ENCODE results near the gene EXOC6. TPM values are rescaled to one million over a fixed set of nuclear protein-coding genes. Genes with fewer than 3 reads are reported as not detected.
"Not testable (repeated sequence)": the region's sequence is repeated elsewhere in the genome, so short reads cannot be mapped to it uniquely, and the experiment has no call there.

Gene EXOC6
- polyA plus RNA-seq, 1 donor from 2014 or later, result 26.3 TPM

DNA sequence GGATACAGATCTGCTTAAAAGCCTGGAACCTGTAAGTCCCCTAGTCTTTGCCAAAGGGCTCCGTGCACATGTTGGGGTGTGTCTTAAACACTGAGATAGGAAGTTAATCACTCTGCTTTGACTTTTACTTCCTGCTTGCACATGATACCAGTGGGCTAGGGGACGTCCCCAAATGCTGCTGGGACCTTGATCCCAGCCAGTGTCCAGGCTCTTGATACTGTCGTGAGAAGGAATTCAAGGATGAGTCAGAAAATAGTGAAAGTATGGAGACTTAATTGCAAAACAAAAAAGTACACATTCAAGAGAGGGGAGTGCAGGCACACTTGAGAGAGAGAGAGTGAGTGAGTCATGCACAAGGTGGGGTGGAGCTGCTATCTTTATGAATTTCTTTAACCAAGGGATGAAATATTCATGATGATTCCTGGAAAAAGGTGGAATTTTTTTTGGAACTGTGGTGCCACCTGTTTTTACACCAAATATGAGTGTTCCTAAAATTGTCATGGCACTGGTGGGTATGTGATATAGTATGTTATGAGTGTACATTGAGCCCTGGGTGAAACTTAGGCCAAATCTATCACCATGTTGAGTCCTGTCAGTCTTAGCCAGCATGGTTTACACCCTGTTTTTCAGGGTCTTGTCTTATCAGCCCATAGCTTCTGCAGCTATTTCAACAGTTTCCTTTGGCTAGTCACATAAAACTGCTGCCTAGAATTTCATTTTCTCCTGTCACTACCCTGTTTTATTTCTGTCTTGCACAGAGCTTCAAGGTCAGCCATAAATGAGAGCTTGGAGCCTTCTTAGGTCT, 123.9 kb downstream of the EXOC6 start:
- no peak overlapping the region for H2AFZ ChIP-seq (ENCODE audit: low read depth, low read length)
- H3K9ac ChIP-seq (ENCODE audit: low read length), result no peak overlapping the region
- H3K27ac ChIP-seq (ENCODE audit: low read length), result no peak overlapping the region
- H3K4me2 ChIP-seq (ENCODE audit: low read length), result no peak overlapping the region
- no peaks in the 10 kb centered on the region for H3K9me3 ChIP-seq (ENCODE audit: low read length)
- H3K27me3 ChIP-seq (ENCODE audit: insufficient read depth, low read depth, low read length), result no peaks in the 10 kb centered on the region
- TF ChIP-seq TAF1 (IDR thresholded peaks at IDR 0.05; ENCODE audit: low read depth) (no peak), RAD21 (conservative IDR thresholded peaks at IDR 0.05) (no peak), POLR2AphosphoS5 (IDR thresholded peaks at IDR 0.05) (no peak), EP300 (conservative IDR thresholded peaks at IDR 0.05; ENCODE audit: poor library complexity, severe bottlenecking) (no peak), SMC3 (conservative IDR thresholded peaks at IDR 0.05; ENCODE audit: poor library complexity) (no peak), EZH2 (IDR thresholded peaks at IDR 0.05; ENCODE audit: borderline replicate concordance, insufficient read depth, low read length, poor library complexity, severe bottlenecking) (no peak)
- TF ChIP-seq, protein P1, sequence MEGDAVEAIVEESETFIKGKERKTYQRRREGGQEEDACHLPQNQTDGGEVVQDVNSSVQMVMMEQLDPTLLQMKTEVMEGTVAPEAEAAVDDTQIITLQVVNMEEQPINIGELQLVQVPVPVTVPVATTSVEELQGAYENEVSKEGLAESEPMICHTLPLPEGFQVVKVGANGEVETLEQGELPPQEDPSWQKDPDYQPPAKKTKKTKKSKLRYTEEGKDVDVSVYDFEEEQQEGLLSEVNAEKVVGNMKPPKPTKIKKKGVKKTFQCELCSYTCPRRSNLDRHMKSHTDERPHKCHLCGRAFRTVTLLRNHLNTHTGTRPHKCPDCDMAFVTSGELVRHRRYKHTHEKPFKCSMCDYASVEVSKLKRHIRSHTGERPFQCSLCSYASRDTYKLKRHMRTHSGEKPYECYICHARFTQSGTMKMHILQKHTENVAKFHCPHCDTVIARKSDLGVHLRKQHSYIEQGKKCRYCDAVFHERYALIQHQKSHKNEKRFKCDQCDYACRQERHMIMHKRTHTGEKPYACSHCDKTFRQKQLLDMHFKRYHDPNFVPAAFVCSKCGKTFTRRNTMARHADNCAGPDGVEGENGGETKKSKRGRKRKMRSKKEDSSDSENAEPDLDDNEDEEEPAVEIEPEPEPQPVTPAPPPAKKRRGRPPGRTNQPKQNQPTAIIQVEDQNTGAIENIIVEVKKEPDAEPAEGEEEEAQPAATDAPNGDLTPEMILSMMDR (IDR thresholded peaks at IDR 0.05; ENCODE audit: poor library complexity, severe bottlenecking), result no peak
- H3K36me3 ChIP-seq (ENCODE audit: insufficient read depth, low read length), result peaks cover 6% of the 10 kb centered on the region
- no peaks in the 10 kb centered on the region for H3K9me2 ChIP-seq (ENCODE audit: insufficient read depth, low read length)
- no peaks in the 10 kb centered on the region for H3K79me2 ChIP-seq (replicated peaks; ENCODE audit: insufficient read depth, low read length)
- H4K20me1 ChIP-seq (ENCODE audit: insufficient read depth), result no peaks in the 10 kb centered on the region
- no peak overlapping the region for H3K4me3 ChIP-seq (ENCODE audit: low read length)
- H3F3A ChIP-seq (ENCODE audit: insufficient read depth, low read length, poor library complexity, severe bottlenecking), result no peaks in the 10 kb centered on the region

DNA sequence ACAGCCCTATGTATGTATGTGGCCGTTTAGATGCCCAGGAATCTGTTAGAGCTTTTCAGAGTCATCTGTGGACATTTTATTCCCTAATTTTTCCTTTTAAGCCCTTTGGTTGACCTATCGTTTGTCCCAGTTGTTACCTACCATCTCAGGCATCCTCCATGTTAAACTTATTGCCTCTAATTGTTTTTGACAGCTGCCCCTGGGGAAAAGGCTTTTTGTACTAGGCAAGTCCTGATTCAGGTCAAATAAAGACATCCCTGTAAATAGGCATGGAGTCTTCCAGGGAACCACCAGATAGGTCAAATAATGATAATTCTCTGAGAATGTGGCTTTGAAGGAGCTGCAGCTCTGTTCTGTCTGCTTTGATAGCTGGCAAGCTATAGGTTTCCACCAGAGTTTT, 124.6 kb downstream of the EXOC6 start:
- Histone ChIP-seq H3K9me2 (ENCODE audit: insufficient read depth, low read length) (no peaks in the 10 kb centered on the region), H4K20me1 (ENCODE audit: insufficient read depth) (no peaks in the 10 kb centered on the region), H3K79me2 (replicated peaks; ENCODE audit: insufficient read depth, low read length) (no peaks in the 10 kb centered on the region), H2AFZ (ENCODE audit: low read depth, low read length) (no peak overlapping the region), H3K36me3 (ENCODE audit: insufficient read depth, low read length) (peaks cover 6% of the 10 kb centered on the region), H3K4me2 (ENCODE audit: low read length) (no peak overlapping the region), H3F3A (ENCODE audit: insufficient read depth, low read length, poor library complexity, severe bottlenecking) (no peaks in the 10 kb centered on the region), H3K27ac (ENCODE audit: low read length) (no peak overlapping the region), H3K9me3 (ENCODE audit: low read length) (no peaks in the 10 kb centered on the region), H3K4me3 (ENCODE audit: low read length) (no peak overlapping the region), H3K27me3 (ENCODE audit: insufficient read depth, low read depth, low read length) (no peaks in the 10 kb centered on the region), H3K9ac (ENCODE audit: low read length) (no peak overlapping the region)
- TF ChIP-seq EZH2 (IDR thresholded peaks at IDR 0.05; ENCODE audit: borderline replicate concordance, insufficient read depth, low read length, poor library complexity, severe bottlenecking) (no peak), POLR2AphosphoS5 (IDR thresholded peaks at IDR 0.05) (no peak), EP300 (conservative IDR thresholded peaks at IDR 0.05; ENCODE audit: poor library complexity, severe bottlenecking) (no peak), REST (IDR thresholded peaks at IDR 0.05; ENCODE audit: borderline replicate concordance) (no peak), TAF1 (IDR thresholded peaks at IDR 0.05; ENCODE audit: low read depth) (no peak), SMC3 (conservative IDR thresholded peaks at IDR 0.05; ENCODE audit: poor library complexity) (no peak), MXI1 (conservative IDR thresholded peaks at IDR 0.05; ENCODE audit: poor library complexity, severe bottlenecking) (no peak), RAD21 (conservative IDR thresholded peaks at IDR 0.05) (no peak)
- TF ChIP-seq, protein P1 (IDR thresholded peaks at IDR 0.05; ENCODE audit: poor library complexity, severe bottlenecking), result no peak

DNA sequence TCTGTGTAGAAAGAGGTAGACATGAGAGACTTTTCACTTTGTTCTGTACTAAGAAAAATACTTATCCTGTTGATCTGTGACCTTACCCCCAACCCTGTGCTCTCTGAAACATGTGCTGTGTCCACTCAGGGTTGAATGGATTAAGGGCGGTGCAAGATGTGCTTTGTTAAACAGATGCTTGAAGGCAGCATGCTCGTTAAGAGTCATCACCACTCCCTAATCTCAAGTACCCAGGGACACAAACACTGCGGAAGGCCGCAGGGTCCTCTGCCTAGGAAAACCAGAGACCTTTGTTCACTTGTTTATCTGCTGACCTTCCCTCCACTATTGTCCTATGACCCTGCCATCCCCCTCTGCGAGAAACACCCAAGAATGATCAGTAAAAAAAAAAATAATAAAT, 128.0 kb downstream of the EXOC6 start:
- not testable (repeated sequence) for H4K20me1 ChIP-seq (ENCODE audit: insufficient read depth); H3K4me2 ChIP-seq (ENCODE audit: low read length); H3K9ac ChIP-seq (ENCODE audit: low read length); H3K27me3 ChIP-seq (ENCODE audit: insufficient read depth, low read depth, low read length); H3F3A ChIP-seq (ENCODE audit: insufficient read depth, low read length, poor library complexity, severe bottlenecking); H3K4me3 ChIP-seq (ENCODE audit: low read length); H2AFZ ChIP-seq (ENCODE audit: low read depth, low read length); H3K36me3 ChIP-seq (ENCODE audit: insufficient read depth, low read length); H3K9me2 ChIP-seq (ENCODE audit: insufficient read depth, low read length); H3K27ac ChIP-seq (ENCODE audit: low read length); H3K9me3 ChIP-seq (ENCODE audit: low read length); H3K79me2 ChIP-seq (replicated peaks; ENCODE audit: insufficient read depth, low read length)

Measured in neural cell (in vitro differentiated cells).